ENCODE results near the gene NTSR1.
A peak's percentile ranks its signal among the peaks of the same experiment; 100 is the strongest.

The NTSR1 gene

DNA sequence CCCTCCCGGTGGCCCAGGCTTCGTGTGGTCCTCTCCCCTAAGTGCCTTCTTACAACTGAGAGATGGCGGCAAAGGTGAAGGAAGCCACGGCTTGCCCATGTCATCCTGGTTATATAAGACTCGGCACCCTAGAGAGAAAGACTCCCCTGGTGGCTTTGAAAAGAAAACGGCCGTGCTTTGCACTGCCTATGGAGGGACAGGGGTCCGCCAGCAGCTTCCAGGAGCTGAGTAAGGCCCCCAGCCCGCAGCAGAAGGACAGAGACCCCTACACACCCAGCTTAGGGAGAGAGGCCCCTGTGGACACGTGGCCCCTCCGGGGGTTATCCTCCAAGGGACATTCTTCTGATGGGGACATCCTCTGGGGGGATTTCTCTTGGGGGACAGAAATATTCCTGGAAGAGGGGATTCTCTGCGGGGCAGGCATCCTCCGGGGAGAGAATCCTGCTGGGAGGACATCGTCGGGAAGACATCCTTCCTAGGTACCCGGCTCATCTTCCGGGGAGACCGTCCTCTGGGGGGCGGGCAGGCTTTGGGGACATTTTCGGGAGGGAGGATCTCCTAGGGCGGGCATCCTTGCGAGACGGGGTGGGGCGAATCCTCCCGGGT lies 95.5 kb downstream of the NTSR1 start:
- TF ChIP-seq SPI1 (IDR thresholded peaks at IDR 0.05; ENCODE audit: borderline replicate concordance, low read depth) (no peak), GABPA (IDR thresholded peaks at IDR 0.05; ENCODE audit: low read depth) (no peak), POLR2AphosphoS5 (IDR thresholded peaks at IDR 0.05; ENCODE audit: low read depth) (no peak)
- TF ChIP-seq, protein P1, sequence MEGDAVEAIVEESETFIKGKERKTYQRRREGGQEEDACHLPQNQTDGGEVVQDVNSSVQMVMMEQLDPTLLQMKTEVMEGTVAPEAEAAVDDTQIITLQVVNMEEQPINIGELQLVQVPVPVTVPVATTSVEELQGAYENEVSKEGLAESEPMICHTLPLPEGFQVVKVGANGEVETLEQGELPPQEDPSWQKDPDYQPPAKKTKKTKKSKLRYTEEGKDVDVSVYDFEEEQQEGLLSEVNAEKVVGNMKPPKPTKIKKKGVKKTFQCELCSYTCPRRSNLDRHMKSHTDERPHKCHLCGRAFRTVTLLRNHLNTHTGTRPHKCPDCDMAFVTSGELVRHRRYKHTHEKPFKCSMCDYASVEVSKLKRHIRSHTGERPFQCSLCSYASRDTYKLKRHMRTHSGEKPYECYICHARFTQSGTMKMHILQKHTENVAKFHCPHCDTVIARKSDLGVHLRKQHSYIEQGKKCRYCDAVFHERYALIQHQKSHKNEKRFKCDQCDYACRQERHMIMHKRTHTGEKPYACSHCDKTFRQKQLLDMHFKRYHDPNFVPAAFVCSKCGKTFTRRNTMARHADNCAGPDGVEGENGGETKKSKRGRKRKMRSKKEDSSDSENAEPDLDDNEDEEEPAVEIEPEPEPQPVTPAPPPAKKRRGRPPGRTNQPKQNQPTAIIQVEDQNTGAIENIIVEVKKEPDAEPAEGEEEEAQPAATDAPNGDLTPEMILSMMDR (IDR thresholded peaks at IDR 0.05; ENCODE audit: insufficient read depth, low read length) = no peak
- TF ChIP-seq, protein P2, sequence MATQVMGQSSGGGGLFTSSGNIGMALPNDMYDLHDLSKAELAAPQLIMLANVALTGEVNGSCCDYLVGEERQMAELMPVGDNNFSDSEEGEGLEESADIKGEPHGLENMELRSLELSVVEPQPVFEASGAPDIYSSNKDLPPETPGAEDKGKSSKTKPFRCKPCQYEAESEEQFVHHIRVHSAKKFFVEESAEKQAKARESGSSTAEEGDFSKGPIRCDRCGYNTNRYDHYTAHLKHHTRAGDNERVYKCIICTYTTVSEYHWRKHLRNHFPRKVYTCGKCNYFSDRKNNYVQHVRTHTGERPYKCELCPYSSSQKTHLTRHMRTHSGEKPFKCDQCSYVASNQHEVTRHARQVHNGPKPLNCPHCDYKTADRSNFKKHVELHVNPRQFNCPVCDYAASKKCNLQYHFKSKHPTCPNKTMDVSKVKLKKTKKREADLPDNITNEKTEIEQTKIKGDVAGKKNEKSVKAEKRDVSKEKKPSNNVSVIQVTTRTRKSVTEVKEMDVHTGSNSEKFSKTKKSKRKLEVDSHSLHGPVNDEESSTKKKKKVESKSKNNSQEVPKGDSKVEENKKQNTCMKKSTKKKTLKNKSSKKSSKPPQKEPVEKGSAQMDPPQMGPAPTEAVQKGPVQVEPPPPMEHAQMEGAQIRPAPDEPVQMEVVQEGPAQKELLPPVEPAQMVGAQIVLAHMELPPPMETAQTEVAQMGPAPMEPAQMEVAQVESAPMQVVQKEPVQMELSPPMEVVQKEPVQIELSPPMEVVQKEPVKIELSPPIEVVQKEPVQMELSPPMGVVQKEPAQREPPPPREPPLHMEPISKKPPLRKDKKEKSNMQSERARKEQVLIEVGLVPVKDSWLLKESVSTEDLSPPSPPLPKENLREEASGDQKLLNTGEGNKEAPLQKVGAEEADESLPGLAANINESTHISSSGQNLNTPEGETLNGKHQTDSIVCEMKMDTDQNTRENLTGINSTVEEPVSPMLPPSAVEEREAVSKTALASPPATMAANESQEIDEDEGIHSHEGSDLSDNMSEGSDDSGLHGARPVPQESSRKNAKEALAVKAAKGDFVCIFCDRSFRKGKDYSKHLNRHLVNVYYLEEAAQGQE (IDR thresholded peaks at IDR 0.05; ENCODE audit: insufficient replicate concordance, low read depth) = no peak
- no peak for DNase-seq (ENCODE audit: low read depth in 1 of 2, low spot score in 1 of 2)
- peak overlapping the region; percentile 85 for H3K4me3 ChIP-seq (replicated peaks; ENCODE audit: insufficient read depth, low read length)
- no peaks in the 10 kb centered on the region for H3K27me3 ChIP-seq (ENCODE audit: insufficient read depth, poor library complexity, severe bottlenecking)
- H3K27ac ChIP-seq (replicated peaks) = no peak overlapping the region

- H3K4me3 ChIP-seq (replicated peaks; ENCODE audit: insufficient read depth, low read length) = peak within 1 kb of the TSS; percentile 85
- peak within 1 kb of the TSS; percentile 58 for H3K27ac ChIP-seq (replicated peaks)
- DNase-seq (ENCODE audit: low read depth in 1 of 2, low spot score in 1 of 2) = peak; percentile 44 to 84
- TF ChIP-seq POLR2AphosphoS5 (IDR thresholded peaks at IDR 0.05; ENCODE audit: low read depth) = peak; percentile 47; the same call in 1 of the 2 replicates
- TF ChIP-seq, protein P2 (IDR thresholded peaks at IDR 0.05; ENCODE audit: insufficient replicate concordance, low read depth) = no peak
- TF ChIP-seq SPI1 (IDR thresholded peaks at IDR 0.05; ENCODE audit: borderline replicate concordance, low read depth) = 0 out of 2 replicates have a peak, but pooled peaks have one; percentile 4
- no peak for TF ChIP-seq GABPA (IDR thresholded peaks at IDR 0.05; ENCODE audit: low read depth)
- TF ChIP-seq, protein P1 (IDR thresholded peaks at IDR 0.05; ENCODE audit: insufficient read depth, low read length) = no peak
- no peaks in the 10 kb centered on the region for H3K27me3 ChIP-seq (ENCODE audit: insufficient read depth, poor library complexity, severe bottlenecking)
These were observed 96.1 kb downstream of the NTSR1 start, which contains the start of gene OGFR for GRCh38 chr20:62804627-62805154. TSS of gene OGFR (plus strand) at chr20:62804835. CDS start at chr20:62804860, 25 bp downstream.

DNA sequence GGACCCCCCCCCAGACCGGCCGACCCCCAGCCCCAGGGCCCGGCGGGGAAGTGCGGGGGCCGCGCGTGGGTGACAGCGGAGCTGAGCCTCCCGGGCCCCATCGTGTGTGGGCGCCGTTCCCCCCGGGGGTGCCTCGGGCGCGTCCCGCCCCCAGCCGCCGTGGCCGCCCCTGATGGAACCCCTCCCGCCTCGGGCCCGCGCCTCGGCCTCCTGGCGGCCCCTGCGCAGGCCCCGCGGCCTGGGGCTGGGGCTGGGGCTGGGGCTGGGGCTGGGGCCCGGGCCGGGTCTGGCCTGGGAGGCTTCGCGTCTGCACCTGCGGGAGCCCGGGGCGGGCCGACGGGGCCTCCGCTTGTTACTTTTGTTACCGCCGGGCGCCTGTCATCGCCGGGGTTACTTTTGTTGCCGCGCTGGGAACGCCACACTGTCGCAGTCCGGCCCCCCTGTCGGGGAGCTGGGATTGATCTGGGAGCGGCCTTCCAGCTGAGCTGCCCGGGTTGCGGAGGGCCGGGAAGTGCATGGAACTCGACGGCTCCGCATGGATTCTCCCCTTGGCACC lies 96.6 kb downstream of the NTSR1 start:
- DNase-seq (ENCODE audit: low read depth in 1 of 2, low spot score in 1 of 2) = no peak
- TF ChIP-seq GABPA (IDR thresholded peaks at IDR 0.05; ENCODE audit: low read depth) = no peak
- TF ChIP-seq SPI1 (IDR thresholded peaks at IDR 0.05; ENCODE audit: borderline replicate concordance, low read depth) = no peak
- TF ChIP-seq, protein P2 (IDR thresholded peaks at IDR 0.05; ENCODE audit: insufficient replicate concordance, low read depth) = no peak
- TF ChIP-seq POLR2AphosphoS5 (IDR thresholded peaks at IDR 0.05; ENCODE audit: low read depth) = no peak
- TF ChIP-seq, protein P1 (IDR thresholded peaks at IDR 0.05; ENCODE audit: insufficient read depth, low read length) = no peak
- H3K27me3 ChIP-seq (ENCODE audit: insufficient read depth, poor library complexity, severe bottlenecking) = no peaks in the 10 kb centered on the region
- peak overlapping the region; percentile 58 for H3K27ac ChIP-seq (replicated peaks)
- H3K4me3 ChIP-seq (replicated peaks; ENCODE audit: insufficient read depth, low read length) = peak overlapping the region; percentile 85
